ENCODE measurements around the gene GOLPH3L.

DNA sequence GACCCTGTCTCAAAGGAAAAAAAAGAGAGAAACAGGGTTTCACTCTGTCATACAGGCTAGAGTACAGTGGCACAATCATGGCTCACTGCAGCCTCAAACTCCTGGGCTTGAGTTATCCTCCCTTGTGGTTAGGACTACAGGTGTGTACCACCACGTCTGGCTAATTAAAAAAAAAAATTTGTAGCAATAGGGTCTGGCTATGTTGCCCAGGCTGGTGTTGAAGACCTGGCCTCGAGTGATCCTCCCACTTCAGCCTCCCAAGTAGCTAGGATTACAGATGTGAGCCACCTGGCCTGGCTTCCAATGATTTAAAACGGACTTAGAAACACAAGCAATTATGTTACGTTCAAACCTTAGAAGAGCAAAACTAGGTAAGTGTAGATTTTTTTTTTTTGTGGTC is 22.1 kb downstream of the GOLPH3L start:
- TF ChIP-seq YY1 (IDR thresholded peaks at IDR 0.05; ENCODE audit: insufficient read depth, insufficient read length) (no peak), ZNF274 (IDR thresholded peaks at IDR 0.05; ENCODE audit: low read depth, low read length) (no peak)
